Loucy (cell line): ENCODE measurements around the gene EFTUD2.
A peak's percentile ranks its signal among the peaks of the same experiment; 100 is the strongest.

ENCODE experiments used
- H2AFZ ChIP-seq: fragments of 200-600 bp; sonication (generic); 2 replicates; pipeline ENCODE4 v1.6.0; 2016; ENCODE audit warnings: antibody characterized with exemption, mild to moderate bottlenecking, low read length, moderate library complexity
- H3F3A ChIP-seq: fragments of 200-600 bp; 2 replicates; pipeline ENCODE4 v1.6.0; 2016; ENCODE audit warnings: antibody characterized with exemption, low read depth, mild to moderate bottlenecking
- H3K27me3 ChIP-seq: fragments of 200-600 bp; sonication (generic); 2 replicates; pipeline ENCODE4 v1.6.1; 2014; ENCODE audit warnings: low read length, mild to moderate bottlenecking; ENCODE audit not compliant: insufficient read depth, poor library complexity, severe bottlenecking
- H3K36me3 ChIP-seq: fragments of 200-600 bp; sonication (generic); 2 replicates; pipeline ENCODE4 v1.6.1; 2016; ENCODE audit warnings: low read length; ENCODE audit not compliant: insufficient read depth
- H3K4me1 ChIP-seq: fragments of 200-600 bp; sonication (generic); 2 replicates; pipeline ENCODE4 v1.5.1; 2014; ENCODE audit warnings: low read length, mild to moderate bottlenecking; ENCODE audit not compliant: insufficient read depth, poor library complexity, severe bottlenecking
- H3K4me2 ChIP-seq: fragments of 200-600 bp; sonication (generic); 2 replicates; pipeline ENCODE4 v1.6.0; 2014; ENCODE audit warnings: antibody characterized with exemption, low read length, low read depth, mild to moderate bottlenecking; ENCODE audit not compliant: poor library complexity, severe bottlenecking
- H3K4me3 ChIP-seq: fragments of 200-600 bp; sonication (generic); 2 replicates; pipeline ENCODE4 v1.5.1; 2014; ENCODE audit warnings: low read length, mild to moderate bottlenecking, mixed read lengths; ENCODE audit not compliant: poor library complexity, severe bottlenecking
- H3K79me2 ChIP-seq: fragments of 200-600 bp; sonication (generic); 2 replicates; pipeline ENCODE4 v1.6.1; 2014; ENCODE audit warnings: low read length; ENCODE audit not compliant: insufficient read depth
- H3K9ac ChIP-seq: fragments of 200-600 bp; sonication (generic); 2 replicates; pipeline ENCODE4 v1.6.0; 2014; ENCODE audit warnings: mild to moderate bottlenecking, low read depth, low read length, moderate library complexity; ENCODE audit not compliant: poor library complexity, severe bottlenecking
- H3K9me2 ChIP-seq: fragments of 200-600 bp; sonication (generic); replicated peaks from 2 replicates; pipeline ENCODE4 v1.6.1; 2016; ENCODE audit warnings: low read depth, low read length, mixed read lengths
- H3K9me3 ChIP-seq: fragments of 200-600 bp; sonication (generic); 2 replicates; pipeline ENCODE4 v1.6.1; 2014; ENCODE audit warnings: mild to moderate bottlenecking, antibody characterized with exemption, low read length, low read depth; ENCODE audit not compliant: insufficient read depth
- H4K20me1 ChIP-seq: fragments of 200-600 bp; sonication (generic); 2 replicates; pipeline ENCODE4 v1.6.0; 2014; ENCODE audit warnings: antibody characterized with exemption, low read length, mild to moderate bottlenecking; ENCODE audit not compliant: insufficient read depth, poor library complexity, severe bottlenecking
- EZH2phosphoT487 ChIP-seq: fragments of 200-600 bp; IDR thresholded peaks from 2 replicates; pipeline ENCODE4 v1.6.1; 2018; ENCODE audit warnings: antibody characterized with exemption, mild to moderate bottlenecking, moderate library complexity, borderline replicate concordance
- TF ChIP-seq, protein P1 (sequence below): fragments of 200-600 bp; sonication (generic); conservative IDR thresholded peaks from 2 replicates; pipeline ENCODE4 v1.5.1; 2014; ENCODE audit warnings: mild to moderate bottlenecking, antibody characterized with exemption, low read length

The EFTUD2 gene

DNA sequence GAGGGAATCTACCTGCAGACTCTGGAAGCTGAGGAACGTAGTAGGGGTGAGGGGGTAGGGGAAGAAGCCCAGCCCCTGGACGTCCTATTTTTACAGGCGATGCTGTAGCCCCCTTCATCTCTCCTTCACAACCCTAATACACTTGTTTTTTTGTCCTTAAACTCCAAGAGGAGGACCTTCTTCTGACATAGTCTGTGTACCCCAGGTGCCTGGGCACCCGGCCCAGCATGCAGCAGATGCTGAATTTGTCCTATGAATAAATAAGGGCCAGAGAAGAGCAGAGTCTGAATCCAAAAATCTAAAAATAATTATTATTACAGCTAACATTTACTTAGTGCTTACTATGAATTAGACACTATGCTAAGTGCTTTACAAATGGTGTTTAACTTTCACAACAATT, 43.2 kb upstream of the EFTUD2 start:
- H3K9me3 ChIP-seq = no peaks in the 10 kb centered on the region
- no peak overlapping the region for H2AFZ ChIP-seq
- H3K9me2 ChIP-seq = no peaks in the 10 kb centered on the region
- H3K4me1 ChIP-seq = peaks cover 59% of the 10 kb centered on the region
- H3K4me2 ChIP-seq = peak overlapping the region; percentile 86
- peaks cover 47% of the 10 kb centered on the region for H4K20me1 ChIP-seq
- peak overlapping the region; percentile 67 for H3K4me3 ChIP-seq
- no peaks in the 10 kb centered on the region for H3K27me3 ChIP-seq
- peak overlapping the region; percentile 34 for H3K9ac ChIP-seq
- peaks cover 100% of the 10 kb centered on the region for H3K79me2 ChIP-seq
- H3K36me3 ChIP-seq = peaks cover 11% of the 10 kb centered on the region; the same call in 1 of the 2 replicates
- TF ChIP-seq EZH2phosphoT487 = no peak
- TF ChIP-seq, protein P1, sequence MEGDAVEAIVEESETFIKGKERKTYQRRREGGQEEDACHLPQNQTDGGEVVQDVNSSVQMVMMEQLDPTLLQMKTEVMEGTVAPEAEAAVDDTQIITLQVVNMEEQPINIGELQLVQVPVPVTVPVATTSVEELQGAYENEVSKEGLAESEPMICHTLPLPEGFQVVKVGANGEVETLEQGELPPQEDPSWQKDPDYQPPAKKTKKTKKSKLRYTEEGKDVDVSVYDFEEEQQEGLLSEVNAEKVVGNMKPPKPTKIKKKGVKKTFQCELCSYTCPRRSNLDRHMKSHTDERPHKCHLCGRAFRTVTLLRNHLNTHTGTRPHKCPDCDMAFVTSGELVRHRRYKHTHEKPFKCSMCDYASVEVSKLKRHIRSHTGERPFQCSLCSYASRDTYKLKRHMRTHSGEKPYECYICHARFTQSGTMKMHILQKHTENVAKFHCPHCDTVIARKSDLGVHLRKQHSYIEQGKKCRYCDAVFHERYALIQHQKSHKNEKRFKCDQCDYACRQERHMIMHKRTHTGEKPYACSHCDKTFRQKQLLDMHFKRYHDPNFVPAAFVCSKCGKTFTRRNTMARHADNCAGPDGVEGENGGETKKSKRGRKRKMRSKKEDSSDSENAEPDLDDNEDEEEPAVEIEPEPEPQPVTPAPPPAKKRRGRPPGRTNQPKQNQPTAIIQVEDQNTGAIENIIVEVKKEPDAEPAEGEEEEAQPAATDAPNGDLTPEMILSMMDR = no peak
- no peaks in the 10 kb centered on the region for H3F3A ChIP-seq

DNA sequence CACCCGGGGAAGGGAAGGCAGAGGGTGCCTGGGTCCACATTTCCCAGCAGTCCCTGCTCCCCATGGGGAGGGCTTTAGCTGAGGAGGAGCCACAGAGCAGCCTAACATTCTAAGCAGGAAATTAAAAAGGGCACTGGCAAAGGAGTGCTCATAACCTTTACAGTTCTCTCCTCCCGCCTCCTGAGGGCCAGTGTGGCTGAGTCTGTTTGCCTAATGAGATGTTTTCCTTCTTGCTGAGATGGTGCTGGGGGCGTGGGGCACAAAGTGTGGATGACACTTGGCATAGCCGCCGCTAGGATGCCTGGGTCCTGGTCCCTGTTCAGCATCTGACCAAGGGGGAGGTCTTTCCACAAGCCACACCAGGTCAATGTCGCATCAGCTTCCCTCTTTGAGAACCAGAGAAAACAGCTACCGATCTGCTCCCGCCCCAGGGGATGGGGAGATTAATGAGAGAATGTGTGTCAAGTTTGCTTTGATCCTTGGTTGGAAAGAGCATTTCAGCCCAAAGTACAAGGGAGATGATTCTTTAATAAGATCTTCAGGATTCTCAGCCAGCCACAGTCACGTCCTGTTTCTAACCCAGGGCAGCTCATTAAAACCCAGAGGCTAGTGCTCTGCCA, 42.6 kb upstream of the EFTUD2 start:
- Histone ChIP-seq H3K9ac (peak overlapping the region; percentile 34), H3K79me2 (peaks cover 100% of the 10 kb centered on the region)
- TF ChIP-seq, protein P1 = 0 out of 2 replicates have a peak, but pooled peaks have one; percentile 8
- TF ChIP-seq EZH2phosphoT487 = no peak

DNA sequence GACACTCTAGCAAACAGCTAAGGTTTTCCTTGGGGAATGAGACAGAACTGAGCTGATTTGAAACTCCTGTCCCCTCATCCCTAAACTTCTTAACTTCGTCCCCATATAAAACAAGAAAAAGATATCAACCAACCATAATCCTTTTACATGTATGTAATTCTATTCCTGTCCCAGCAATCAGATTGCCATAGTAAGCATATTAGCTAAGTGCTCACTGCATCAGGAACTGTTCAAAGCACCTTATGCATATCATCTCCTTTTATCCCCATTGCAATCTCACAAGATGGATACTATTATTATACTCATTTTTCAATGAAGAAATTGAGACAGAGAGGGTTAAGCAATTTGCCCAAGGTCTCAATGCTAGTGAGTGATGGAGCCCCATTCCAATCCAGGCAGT, 41.5 kb upstream of the EFTUD2 start:
- H3K4me2 ChIP-seq = peak overlapping the region; percentile 86
- no peaks in the 10 kb centered on the region for H3K9me2 ChIP-seq
- H3K79me2 ChIP-seq = peaks cover 97% of the 10 kb centered on the region
- peak overlapping the region; percentile 67 for H3K4me3 ChIP-seq
- H3K36me3 ChIP-seq = peaks cover 16% of the 10 kb centered on the region; the same call in 1 of the 2 replicates
- H3K9ac ChIP-seq = peak overlapping the region; percentile 34
- TF ChIP-seq, protein P1 = no peak
- TF ChIP-seq EZH2phosphoT487 = no peak
- H3K27me3 ChIP-seq = no peaks in the 10 kb centered on the region
- peaks cover 42% of the 10 kb centered on the region for H4K20me1 ChIP-seq
- no peaks in the 10 kb centered on the region for H3K9me3 ChIP-seq
- no peak overlapping the region for H2AFZ ChIP-seq
- H3F3A ChIP-seq = no peaks in the 10 kb centered on the region
- peaks cover 55% of the 10 kb centered on the region for H3K4me1 ChIP-seq

More for the DNA sequence above, 42.6 kb upstream of the EFTUD2 start:
- Histone ChIP-seq H3K9me2 (no peaks in the 10 kb centered on the region), H3K27me3 (no peaks in the 10 kb centered on the region), H3K4me1 (peaks cover 59% of the 10 kb centered on the region), H3F3A (no peaks in the 10 kb centered on the region), H3K4me3 (peak overlapping the region; percentile 67), H2AFZ (peak overlapping the region; percentile 2; the same call in 1 of the 2 replicates), H3K9me3 (no peaks in the 10 kb centered on the region), H4K20me1 (peaks cover 49% of the 10 kb centered on the region), H3K4me2 (peak overlapping the region; percentile 86), H3K36me3 (peaks cover 11% of the 10 kb centered on the region; the same call in 1 of the 2 replicates)
